CD14-positive monocyte (primary cell): ENCODE data around the gene TNKS1BP1. TPM values are rescaled to one million over a fixed set of nuclear protein-coding genes. Genes with fewer than 3 reads are reported as not detected.

ENCODE experiments used
- DNase-seq, 3 donors: peaks; one replicate each; pipeline ENCODE4 v3.0.0-alpha.2; 2011 to 2022
- H2AFZ ChIP-seq: 2 replicates; pipeline ENCODE4 v1.6.0; 2012; ENCODE audit warnings: mild to moderate bottlenecking, low read depth, low read length, inconsistent platforms; ENCODE audit not compliant: insufficient read depth, poor library complexity, severe bottlenecking
- H3K27ac ChIP-seq, 2 donors: 1 replicate in 1 of 2; 2 replicates in 1 of 2; pipeline ENCODE4 v1.5.1; 2012 to 2013; ENCODE audit warnings: low read length in 2 of 2, control low read depth in 1 of 2, inconsistent platforms in 1 of 2, low read depth in 1 of 2, mild to moderate bottlenecking in 1 of 2
- H3K27me3 ChIP-seq, 2 donors: one replicate each; pipeline versions ENCODE4 v1.6.0 to v1.6.1; 2011 to 2013; ENCODE audit warnings: low read length in 2 of 2; ENCODE audit not compliant: control insufficient read depth in 2 of 2, insufficient read depth in 2 of 2
- H3K36me3 ChIP-seq, 2 donors: replicated peaks in 1 of 2; 1 replicate in 1 of 2; 2 replicates in 1 of 2; pipeline versions ENCODE4 v1.5.1 to v1.6.1; 2012 to 2013; ENCODE audit warnings: low read length in 2 of 2, control low read depth in 1 of 2, inconsistent platforms in 1 of 2, mild to moderate bottlenecking in 1 of 2; ENCODE audit not compliant: insufficient read depth in 2 of 2, control insufficient read depth in 1 of 2
- H3K4me1 ChIP-seq, 2 donors: 1 replicate in 1 of 2; 2 replicates in 1 of 2; pipeline versions ENCODE4 v1.5.1 to v1.6.1; 2012 to 2013; ENCODE audit warnings: low read length in 2 of 2, control low read depth in 1 of 2, inconsistent platforms in 1 of 2, mild to moderate bottlenecking in 1 of 2, moderate library complexity in 1 of 2; ENCODE audit not compliant: insufficient read depth in 2 of 2, control insufficient read depth in 1 of 2
- H3K4me2 ChIP-seq: replicated peaks from 2 replicates; pipeline ENCODE3; 2012; ENCODE audit warnings: low read length, moderate library complexity, mild to moderate bottlenecking; ENCODE audit not compliant: poor library complexity, severe bottlenecking; ENCODE audit errors: extremely low read depth
- H3K4me3 ChIP-seq, 3 experiments: fragments of 200-600 bp in 1 of 3; sonication (generic) in 1 of 3; replicated peaks in 1 of 3; 1 replicate in 2 of 3; 2 replicates in 1 of 3; pipeline ENCODE4 v1.5.1; 2011 to 2013; ENCODE audit warnings: low read length in 3 of 3, mild to moderate bottlenecking in 3 of 3, control low read depth in 2 of 3, low read depth in 2 of 3, inconsistent platforms in 1 of 3, moderate library complexity in 1 of 3
- H3K79me2 ChIP-seq: 2 replicates; pipeline ENCODE4 v1.6.0; 2012; ENCODE audit warnings: mild to moderate bottlenecking, control low read depth, inconsistent platforms, low read length, moderate library complexity; ENCODE audit not compliant: insufficient read depth
- H3K9ac ChIP-seq: 2 replicates; pipeline ENCODE4 v1.6.0; 2017; ENCODE audit warnings: low read length, mild to moderate bottlenecking; ENCODE audit not compliant: insufficient read depth, poor library complexity, severe bottlenecking
- H3K9me3 ChIP-seq, 2 donors: replicated peaks in 1 of 2; 1 replicate in 1 of 2; 2 replicates in 1 of 2; pipeline versions ENCODE4 v1.5.1 to v1.6.1; 2012 to 2013; ENCODE audit warnings: low read length in 2 of 2, control low read depth in 1 of 2; ENCODE audit not compliant: control insufficient read depth in 1 of 2, insufficient read depth in 1 of 2
- H4K20me1 ChIP-seq: 2 replicates; pipeline ENCODE4 v1.6.0; 2012; ENCODE audit warnings: mild to moderate bottlenecking, low read length, control low read depth, moderate library complexity; ENCODE audit not compliant: insufficient read depth
- H3K27ac Mint-ChIP-seq, 7 donors: one replicate each; pipeline ENCODE4 v1.8.0; 2020; ENCODE audit warnings: mild to moderate bottlenecking in 7 of 7, mixed read lengths in 7 of 7, moderate library complexity in 6 of 7, inconsistent platforms in 2 of 7
- H3K27me3 Mint-ChIP-seq, 3 donors: one replicate each; pipeline ENCODE4 v1.8.0; 2021 to 2022; ENCODE audit warnings: low read depth in 3 of 3, mild to moderate bottlenecking in 3 of 3, mixed read lengths in 3 of 3, moderate library complexity in 3 of 3, inconsistent platforms in 1 of 3
- H3K36me3 Mint-ChIP-seq, 2 donors: one replicate each; pipeline ENCODE4 v1.8.0; 2020; ENCODE audit warnings: mixed read lengths in 2 of 2, inconsistent platforms in 1 of 2, mild to moderate bottlenecking in 1 of 2
- H3K4me1 Mint-ChIP-seq: one replicate; pipeline ENCODE4 v1.8.0; 2020; ENCODE audit warnings: mild to moderate bottlenecking, mixed read lengths
- H3K4me3 Mint-ChIP-seq, 2 donors: one replicate each; pipeline ENCODE4 v1.8.0; 2020; ENCODE audit warnings: mild to moderate bottlenecking in 2 of 2, mixed read lengths in 2 of 2, moderate library complexity in 1 of 2
- H3K9me3 Mint-ChIP-seq, 7 donors: one replicate each; pipeline ENCODE4 v1.8.0; 2020 to 2022; ENCODE audit warnings: mixed read lengths in 7 of 7, mild to moderate bottlenecking in 6 of 7, moderate library complexity in 6 of 7, inconsistent platforms in 2 of 7
- CTCF ChIP-seq: fragments of 200-600 bp; IDR thresholded peaks from one replicate; pipeline ENCODE4 v1.8.0; 2022; ENCODE audit warnings: antibody characterized with exemption, mild to moderate bottlenecking
- WGBS: methylation state at CpG from one replicate; pipeline ENCODE4 v1.1.5; 2013; ENCODE audit warnings: missing lambda C conversion rate; ENCODE audit not compliant: insufficient coverage; 5-methylcytosine and 5-hydroxymethylcytosine counted together
- intact Hi-C, 2 donors: fragments of 100-400 bp; cut with micrococcal nuclease; formaldehyde crosslinking; loops; one replicate each; pipeline versions ENCODE4 v1.15.0 to v1.15.1; 2023
- polyA plus RNA-seq, 3 donors: library from polyadenylated mRNA; depleted of rRNA in 1 of 3; unstranded in 2 of 3; stranded (reverse) in 1 of 3; fragments of 300-500 nt in 2 of 3; fragments of >200 nt in 1 of 3; fragmentation: Illumina TruSeq in 2 of 3; gene quantifications; 1 replicate in 2 of 3; 2 replicates in 1 of 3; pipeline ENCODE4 v1.2.3, GENCODE V29; 2012 to 2021

TNKS1BP1 gene
- polyA plus RNA-seq, 3 donors = 0.29 to 1.2 (median 0.50) TPM

DNA sequence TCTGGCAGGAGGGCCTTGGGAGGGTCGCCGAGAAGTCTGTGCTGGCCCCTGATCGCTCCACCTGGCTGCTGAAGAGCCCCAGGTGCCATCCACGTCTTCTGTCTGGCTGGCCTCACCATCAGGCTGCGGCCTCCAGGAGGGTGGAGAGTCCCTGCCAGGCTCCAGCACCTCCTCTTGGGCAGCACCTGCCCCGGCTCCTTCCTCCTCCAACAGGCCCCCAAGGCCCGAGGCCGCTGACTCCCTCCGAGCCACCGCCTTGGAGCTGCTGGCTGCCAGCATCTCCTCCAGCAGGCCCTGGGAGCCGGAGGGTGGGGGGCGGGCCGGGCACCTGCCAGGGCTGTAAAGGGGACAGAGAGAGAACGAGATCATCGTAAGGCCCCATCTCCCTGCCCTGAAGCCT lies 22.3 kb downstream of the TNKS1BP1 start:
- Mint-ChIP-seq H3K36me3 (peaks cover 4 to 6% of the 10 kb centered on the region in 2 donors), H3K9me3 (peaks cover 7 to 20% (median 12%) of the 10 kb centered on the region in 7 donors), H3K27ac (no peak overlapping the region), H3K4me1 (peaks cover 10% of the 10 kb centered on the region), H3K4me3 (no peak overlapping the region), H3K27me3 (peaks cover 0 to 2% (median 1%) of the 10 kb centered on the region in 3 donors)
- Histone ChIP-seq H3K79me2 (no peaks in the 10 kb centered on the region), H3K36me3 (no peaks in the 10 kb centered on the region), H4K20me1 (no peaks in the 10 kb centered on the region), H3K9ac (no peak overlapping the region), H3K4me3 (no peak overlapping the region), H3K4me1 (peaks cover 5 to 6% of the 10 kb centered on the region in 2 donors), H3K27me3 (no peaks in the 10 kb centered on the region), H3K27ac (no peak overlapping the region), H2AFZ (no peak overlapping the region), H3K9me3 (peaks cover 8 to 24% of the 10 kb centered on the region in 2 donors), H3K4me2 (no peak overlapping the region)
- intact Hi-C loops = no loop called here
- TF ChIP-seq CTCF = no peak
- DNase-seq = no peak
- WGBS = 96% methylated on average over 13 of the region's 15 CpGs

- DNase-seq = no peak
- Mint-ChIP-seq H3K27ac (no peak overlapping the region), H3K4me3 (no peak overlapping the region), H3K4me1 (peaks cover 4% of the 10 kb centered on the region), H3K27me3 (peaks cover 0 to 2% (median 1%) of the 10 kb centered on the region in 3 donors), H3K36me3 (peaks cover 4 to 6% of the 10 kb centered on the region in 2 donors), H3K9me3 (peaks cover 7 to 20% (median 12%) of the 10 kb centered on the region in 7 donors)
- Histone ChIP-seq H3K4me2 (no peak overlapping the region), H3K27me3 (no peaks in the 10 kb centered on the region), H3K4me3 (no peak overlapping the region), H4K20me1 (no peaks in the 10 kb centered on the region), H3K4me1 (peaks cover under 1% of the 10 kb centered on the region in 2 donors), H3K27ac (no peak overlapping the region), H3K9me3 (peaks cover 8 to 27% of the 10 kb centered on the region in 2 donors), H3K36me3 (no peaks in the 10 kb centered on the region), H3K79me2 (no peaks in the 10 kb centered on the region), H2AFZ (no peak overlapping the region), H3K9ac (no peak overlapping the region)
- WGBS = 96% methylated on average over 24 of the region's 27 CpGs
- no peak for TF ChIP-seq CTCF
- intact Hi-C loops = no loop called here
Observed at GRCh38 chr11:57301711-57302423, 22.9 kb downstream of the TNKS1BP1 start.
